Neural cell (in vitro differentiated cells): ENCODE measurements around the gene TSFM. TPM values are rescaled to one million over a fixed set of nuclear protein-coding genes. Genes with fewer than 3 reads are reported as not detected.

ENCODE experiments used
- H2AFZ ChIP-seq: fragments of 200-600, 300-800 bp; sonication (generic), shearing (Covaris generic); 2 replicates; pipeline ENCODE4 v1.6.0; 2014; ENCODE audit warnings: low read depth, mild to moderate bottlenecking, antibody characterized with exemption, low read length, moderate library complexity
- H3F3A ChIP-seq: fragments of 200-600 bp; shearing (Covaris generic); 2 replicates; pipeline ENCODE4 v1.6.1; 2016; ENCODE audit warnings: mild to moderate bottlenecking, moderate library complexity, mixed read lengths, antibody characterized with exemption, low read length; ENCODE audit not compliant: insufficient read depth, poor library complexity, severe bottlenecking
- H3K27ac ChIP-seq: fragments of 200-600, 300-800 bp; sonication (generic), shearing (Covaris generic); 2 replicates; pipeline ENCODE4 v1.5.1; 2014; ENCODE audit warnings: mild to moderate bottlenecking, low read length, moderate library complexity
- H3K27me3 ChIP-seq: fragments of 300-800, 200-600 bp; sonication (generic), shearing (Covaris generic); 2 replicates; pipeline ENCODE4 v1.6.0; 2014; ENCODE audit warnings: mild to moderate bottlenecking, low read depth, low read length, moderate library complexity; ENCODE audit not compliant: insufficient read depth
- H3K36me3 ChIP-seq: fragments of 300-800, 200-600 bp; sonication (generic), shearing (Covaris generic); 2 replicates; pipeline ENCODE4 v1.5.1; 2014; ENCODE audit warnings: mild to moderate bottlenecking, antibody characterized with exemption, low read length, moderate library complexity; ENCODE audit not compliant: insufficient read depth
- H3K4me2 ChIP-seq: fragments of 300-800, 200-600 bp; sonication (generic), shearing (Covaris generic); 2 replicates; pipeline ENCODE4 v1.6.0; 2014; ENCODE audit warnings: mild to moderate bottlenecking, low read length
- H3K4me3 ChIP-seq: fragments of 300-800, 200-600 bp; sonication (generic), shearing (Covaris generic); 2 replicates; pipeline ENCODE4 v1.5.1; 2014; ENCODE audit warnings: mild to moderate bottlenecking, low read length, moderate library complexity
- H3K79me2 ChIP-seq: fragments of 200-600 bp; shearing (Covaris generic); replicated peaks from 2 replicates; pipeline ENCODE4 v1.6.0; 2014; ENCODE audit warnings: mild to moderate bottlenecking, low read length, moderate library complexity; ENCODE audit not compliant: insufficient read depth
- H3K9ac ChIP-seq: fragments of 300-800, 200-600 bp; sonication (generic), shearing (Covaris generic); 2 replicates; pipeline ENCODE4 v1.6.1; 2016; ENCODE audit warnings: mild to moderate bottlenecking, low read length, mixed read lengths
- H3K9me2 ChIP-seq: fragments of 200-600 bp; shearing (Covaris generic); 2 replicates; pipeline ENCODE4 v1.6.1; 2016; ENCODE audit warnings: mild to moderate bottlenecking, low read length, mixed read lengths; ENCODE audit not compliant: insufficient read depth
- H3K9me3 ChIP-seq: fragments of 200-600, 300-800 bp; sonication (generic), shearing (Covaris generic); 2 replicates; pipeline ENCODE4 v1.6.1; 2016; ENCODE audit warnings: mild to moderate bottlenecking, mixed run types, low read length, moderate library complexity, mixed read lengths
- H4K20me1 ChIP-seq: fragments of 200-600 bp; shearing (Covaris generic); 2 replicates; pipeline ENCODE4 v1.6.1; 2016; ENCODE audit warnings: mild to moderate bottlenecking, mixed run types; ENCODE audit not compliant: insufficient read depth
- EP300 ChIP-seq: fragments of 450-650 bp; conservative IDR thresholded peaks from 2 replicates; pipeline ENCODE4 v1.6.1; 2014; ENCODE audit warnings: antibody characterized with exemption, mild to moderate bottlenecking, moderate library complexity; ENCODE audit not compliant: poor library complexity, severe bottlenecking
- EZH2 ChIP-seq: fragments of 200-600, 300-800 bp; shearing (Covaris generic), sonication (generic); IDR thresholded peaks from 2 replicates; pipeline ENCODE4 v1.6.1; 2014; ENCODE audit warnings: antibody characterized with exemption, low read length, borderline replicate concordance, mild to moderate bottlenecking; ENCODE audit not compliant: insufficient read depth, poor library complexity, severe bottlenecking
- POLR2AphosphoS5 ChIP-seq: IDR thresholded peaks from 2 replicates; pipeline ENCODE4 v1.6.1; 2012
- SMC3 ChIP-seq: fragments of 450-650 bp; conservative IDR thresholded peaks from 2 replicates; pipeline ENCODE4 v1.6.1; 2014; ENCODE audit warnings: antibody characterized with exemption, mild to moderate bottlenecking, moderate library complexity; ENCODE audit not compliant: poor library complexity
- TAF1 ChIP-seq: IDR thresholded peaks from 2 replicates; pipeline ENCODE4 v1.6.1; 2012; ENCODE audit warnings: low read depth
- polyA plus RNA-seq: library from polyadenylated mRNA; depleted of rRNA; stranded (reverse); fragments of >200 nt; gene quantifications from 2 replicates; pipeline ENCODE4 v1.2.3, GENCODE V29; 2014
- TF ChIP-seq, protein P1 (sequence below): fragments of 450-650 bp; IDR thresholded peaks from 2 replicates; pipeline ENCODE4 v1.5.1; 2014; ENCODE audit warnings: antibody characterized with exemption, mild to moderate bottlenecking, moderate library complexity; ENCODE audit not compliant: poor library complexity, severe bottlenecking
- TF ChIP-seq, protein P2 (sequence below): IDR thresholded peaks from 2 replicates; pipeline ENCODE4 v1.6.1; 2012; ENCODE audit warnings: borderline replicate concordance

The TSFM gene
- polyA plus RNA-seq, 1 donor from 2014 or later: 37.8 TPM

DNA sequence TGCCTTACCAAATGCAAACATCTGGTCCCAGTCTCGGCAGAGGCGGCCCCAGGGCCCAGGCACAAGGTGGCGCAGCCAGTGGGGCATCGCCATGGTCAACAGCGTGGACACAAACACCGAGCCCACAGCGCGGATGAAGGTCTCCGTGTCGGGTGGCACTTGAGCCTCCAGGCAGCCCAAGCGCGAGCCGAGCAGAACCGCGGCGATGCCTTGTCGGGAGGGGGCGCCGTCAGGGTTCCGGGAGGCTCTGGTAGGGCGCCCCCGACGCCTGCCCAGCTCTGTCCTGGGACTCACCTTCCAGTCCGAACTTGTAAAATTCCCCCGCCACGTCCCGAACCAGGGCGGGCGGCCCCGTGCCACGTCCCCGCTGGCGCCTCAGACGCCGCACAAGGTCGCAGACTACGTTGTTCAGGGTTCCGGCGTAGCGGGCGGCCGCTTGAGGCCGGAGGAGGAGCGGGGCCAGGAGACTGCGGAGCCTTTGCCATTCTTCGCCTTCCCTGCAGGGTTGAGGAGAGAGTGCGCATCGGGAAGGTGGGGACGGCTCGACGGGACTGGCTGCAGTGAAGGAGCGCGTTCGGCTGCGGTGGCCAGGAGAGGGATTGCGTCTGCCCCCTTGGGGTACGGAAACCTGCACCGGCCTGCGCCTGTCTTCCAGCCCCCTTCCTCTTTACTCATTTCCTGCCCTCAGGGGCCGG, 17.4 kb upstream of the TSFM start:
- Histone ChIP-seq H3K36me3 (no peaks in the 10 kb centered on the region), H3K27me3 (peaks cover 55% of the 10 kb centered on the region), H4K20me1 (no peaks in the 10 kb centered on the region), H3K4me3 (peak overlapping the region; percentile 47), H3K27ac (no peak overlapping the region), H3F3A (no peaks in the 10 kb centered on the region), H3K9ac (no peak overlapping the region), H3K4me2 (no peak overlapping the region), H3K79me2 (no peaks in the 10 kb centered on the region), H3K9me2 (no peaks in the 10 kb centered on the region), H3K9me3 (no peaks in the 10 kb centered on the region), H2AFZ (no peak overlapping the region)
- TF ChIP-seq POLR2AphosphoS5: no peak
- peak; percentile 44 for TF ChIP-seq TAF1
- TF ChIP-seq SMC3: no peak
- TF ChIP-seq EZH2: peak; percentile 84
- TF ChIP-seq, protein P1, sequence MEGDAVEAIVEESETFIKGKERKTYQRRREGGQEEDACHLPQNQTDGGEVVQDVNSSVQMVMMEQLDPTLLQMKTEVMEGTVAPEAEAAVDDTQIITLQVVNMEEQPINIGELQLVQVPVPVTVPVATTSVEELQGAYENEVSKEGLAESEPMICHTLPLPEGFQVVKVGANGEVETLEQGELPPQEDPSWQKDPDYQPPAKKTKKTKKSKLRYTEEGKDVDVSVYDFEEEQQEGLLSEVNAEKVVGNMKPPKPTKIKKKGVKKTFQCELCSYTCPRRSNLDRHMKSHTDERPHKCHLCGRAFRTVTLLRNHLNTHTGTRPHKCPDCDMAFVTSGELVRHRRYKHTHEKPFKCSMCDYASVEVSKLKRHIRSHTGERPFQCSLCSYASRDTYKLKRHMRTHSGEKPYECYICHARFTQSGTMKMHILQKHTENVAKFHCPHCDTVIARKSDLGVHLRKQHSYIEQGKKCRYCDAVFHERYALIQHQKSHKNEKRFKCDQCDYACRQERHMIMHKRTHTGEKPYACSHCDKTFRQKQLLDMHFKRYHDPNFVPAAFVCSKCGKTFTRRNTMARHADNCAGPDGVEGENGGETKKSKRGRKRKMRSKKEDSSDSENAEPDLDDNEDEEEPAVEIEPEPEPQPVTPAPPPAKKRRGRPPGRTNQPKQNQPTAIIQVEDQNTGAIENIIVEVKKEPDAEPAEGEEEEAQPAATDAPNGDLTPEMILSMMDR: peak; percentile 37
- TF ChIP-seq, protein P2, sequence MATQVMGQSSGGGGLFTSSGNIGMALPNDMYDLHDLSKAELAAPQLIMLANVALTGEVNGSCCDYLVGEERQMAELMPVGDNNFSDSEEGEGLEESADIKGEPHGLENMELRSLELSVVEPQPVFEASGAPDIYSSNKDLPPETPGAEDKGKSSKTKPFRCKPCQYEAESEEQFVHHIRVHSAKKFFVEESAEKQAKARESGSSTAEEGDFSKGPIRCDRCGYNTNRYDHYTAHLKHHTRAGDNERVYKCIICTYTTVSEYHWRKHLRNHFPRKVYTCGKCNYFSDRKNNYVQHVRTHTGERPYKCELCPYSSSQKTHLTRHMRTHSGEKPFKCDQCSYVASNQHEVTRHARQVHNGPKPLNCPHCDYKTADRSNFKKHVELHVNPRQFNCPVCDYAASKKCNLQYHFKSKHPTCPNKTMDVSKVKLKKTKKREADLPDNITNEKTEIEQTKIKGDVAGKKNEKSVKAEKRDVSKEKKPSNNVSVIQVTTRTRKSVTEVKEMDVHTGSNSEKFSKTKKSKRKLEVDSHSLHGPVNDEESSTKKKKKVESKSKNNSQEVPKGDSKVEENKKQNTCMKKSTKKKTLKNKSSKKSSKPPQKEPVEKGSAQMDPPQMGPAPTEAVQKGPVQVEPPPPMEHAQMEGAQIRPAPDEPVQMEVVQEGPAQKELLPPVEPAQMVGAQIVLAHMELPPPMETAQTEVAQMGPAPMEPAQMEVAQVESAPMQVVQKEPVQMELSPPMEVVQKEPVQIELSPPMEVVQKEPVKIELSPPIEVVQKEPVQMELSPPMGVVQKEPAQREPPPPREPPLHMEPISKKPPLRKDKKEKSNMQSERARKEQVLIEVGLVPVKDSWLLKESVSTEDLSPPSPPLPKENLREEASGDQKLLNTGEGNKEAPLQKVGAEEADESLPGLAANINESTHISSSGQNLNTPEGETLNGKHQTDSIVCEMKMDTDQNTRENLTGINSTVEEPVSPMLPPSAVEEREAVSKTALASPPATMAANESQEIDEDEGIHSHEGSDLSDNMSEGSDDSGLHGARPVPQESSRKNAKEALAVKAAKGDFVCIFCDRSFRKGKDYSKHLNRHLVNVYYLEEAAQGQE: no peak

DNA sequence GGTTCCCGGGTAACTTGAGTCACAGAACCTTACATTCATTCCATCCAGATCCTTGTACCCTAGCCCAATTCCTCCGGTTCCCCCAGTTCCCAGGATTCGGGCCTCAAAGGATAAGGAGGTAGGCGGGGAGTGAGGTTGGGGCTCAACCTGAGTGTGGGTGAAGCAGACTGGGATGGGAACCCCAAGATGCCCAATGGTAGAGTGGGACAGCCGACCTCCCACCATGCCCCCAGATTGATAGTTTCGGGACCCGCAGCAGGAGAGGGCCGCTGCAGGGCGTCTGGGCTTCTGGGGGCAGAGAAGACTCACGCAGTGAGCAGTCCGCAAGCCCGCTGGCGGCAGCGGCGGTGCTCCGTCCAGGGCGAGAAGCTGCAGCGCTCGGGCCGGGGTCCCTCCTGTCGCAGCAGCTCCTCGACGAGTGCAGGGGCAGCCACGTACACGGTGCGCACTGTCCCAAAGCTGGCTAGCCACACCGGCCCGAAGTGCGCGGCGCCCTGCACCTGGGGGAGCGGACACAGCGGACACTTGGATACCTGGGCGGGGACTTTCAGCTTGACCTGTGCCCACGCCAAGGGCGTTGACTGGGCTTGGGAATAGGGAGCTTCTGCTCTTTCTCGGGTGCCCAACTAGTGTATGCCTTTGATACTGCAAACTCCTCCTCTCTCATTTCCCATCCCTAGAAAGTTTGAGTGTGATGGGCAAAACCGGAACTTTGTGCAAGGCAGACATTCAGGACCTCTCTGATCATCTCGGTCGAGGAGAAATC, 16.7 kb upstream of the TSFM start:
- H3K36me3 ChIP-seq: no peaks in the 10 kb centered on the region
- H2AFZ ChIP-seq: no peak overlapping the region
- TF ChIP-seq EP300 (no peak), POLR2AphosphoS5 (no peak), SMC3 (no peak), EZH2 (peak; percentile 86), TAF1 (no peak)
- TF ChIP-seq, protein P1: no peak
- no peaks in the 10 kb centered on the region for H3K9me3 ChIP-seq
- H3K9ac ChIP-seq: no peak overlapping the region
- no peaks in the 10 kb centered on the region for H3F3A ChIP-seq
- H3K4me3 ChIP-seq: peak overlapping the region; percentile 47
- H3K79me2 ChIP-seq: no peaks in the 10 kb centered on the region
- H3K27me3 ChIP-seq: peaks cover 55% of the 10 kb centered on the region
- no peak overlapping the region for H3K4me2 ChIP-seq
- no peaks in the 10 kb centered on the region for H4K20me1 ChIP-seq
- H3K27ac ChIP-seq: no peak overlapping the region
- H3K9me2 ChIP-seq: no peaks in the 10 kb centered on the region
